Ovary (tissue), 9 donors: ENCODE data around the gene KRT80. TPM values are rescaled to one million over a fixed set of nuclear protein-coding genes. Genes with fewer than 3 reads are reported as not detected.

ENCODE experiments used
- DNase-seq, 5 donors: peaks; one replicate each; pipeline ENCODE4 v3.0.0-alpha.2; 2019 to 2020
- H3K27ac ChIP-seq, 2 donors: fragments of 200-600 bp; one replicate each; pipeline versions ENCODE4 v1.5.1 to v1.8.0; 2019 to 2022
- H3K27me3 ChIP-seq: fragments of 200-600 bp; one replicate; pipeline ENCODE4 v1.8.0; 2022
- H3K36me3 ChIP-seq: fragments of 200-600 bp; sonication (generic); one replicate; pipeline ENCODE4 v1.5.1; 2019
- H3K4me1 ChIP-seq: one replicate; pipeline ENCODE4 v1.8.1; 2013; ENCODE audit warnings: mild to moderate bottlenecking, moderate library complexity; ENCODE audit not compliant: insufficient read depth
- H3K4me3 ChIP-seq: fragments of 200-600 bp; sonication (generic); one replicate; pipeline ENCODE4 v1.5.1; 2017
- H3K9me3 ChIP-seq, 2 donors: fragments of 200-600 bp in 1 of 2; sonication (generic) in 1 of 2; one replicate each; pipeline versions ENCODE4 v1.5.1 to v1.8.1; 2013 to 2019; ENCODE audit warnings: mild to moderate bottlenecking in 1 of 2, moderate library complexity in 1 of 2
- CTCF ChIP-seq, 3 donors: fragments of 450-650 bp in 2 of 3; fragments of 200-600 bp in 1 of 3; IDR thresholded peaks; one replicate each; pipeline versions ENCODE4 v1.5.1 to v1.8.0; 2016 to 2022; ENCODE audit warnings: antibody characterized with exemption in 3 of 3, mild to moderate bottlenecking in 1 of 3
- EP300 ChIP-seq: sonication (generic); formaldehyde crosslinking; IDR thresholded peaks from one replicate; pipeline ENCODE4 v1.6.1; 2017; ENCODE audit warnings: antibody characterized with exemption
- POLR2A ChIP-seq: fragments of 450-650 bp; IDR thresholded peaks from one replicate; pipeline ENCODE4 v1.6.1; 2017; ENCODE audit warnings: antibody characterized with exemption, mild to moderate bottlenecking, moderate library complexity
- WGBS, 3 donors: extraction: QIAGEN DNeasy Blood & Tissue Kit in 1 of 3; methylation state at CpG; one replicate each; pipeline versions ENCODE4 v1.1.5 to v1.1.7; 2013 to 2017; 5-methylcytosine and 5-hydroxymethylcytosine counted together
- intact Hi-C, 4 donors: fragments of 100-400 bp; cut with DNase I; formaldehyde crosslinking; loops; one replicate each; pipeline versions ENCODE4 v1.11.0 to v1.15.1; 2022 to 2023
- polyA plus RNA-seq, 2 donors: library from polyadenylated mRNA; stranded (reverse); fragments of 200-250 nt in 1 of 2; fragments of 350-450 nt in 1 of 2; fragmentation: Illumina TruSeq in 1 of 2; extraction: RNeasy Lipid Tissue Mini Kit (QIAGEN cat#74804) in 1 of 2; gene quantifications; one replicate each; pipeline ENCODE4 v1.2.3, GENCODE V29; 2013 to 2014
- total RNA-seq, 7 donors: library from RNA; depleted of rRNA in 2 of 7; stranded (reverse); fragments of >200 nt in 2 of 7; fragmentation: NEBNext Ultra II Directional in 3 of 7; extraction: Animal tissue kit (Norgen Biotek cat#: 25700) in 3 of 7; gene quantifications; one replicate each; pipeline versions ENCODE4 v1.1.0 to v1.2.4, GENCODE V29; 2016 to 2023
- donor health status: DM: no; HTN: no; CAD: no; lungs with moderate emphysema.
- donor health status: DM: no; HTN: no; CAD: no.
- donor health status: Bipolar disorder and iron deficiency.
- donor health status: DM: yes; HTN: yes; CAD: no.
- donor health status: DM: no; HTN: no; CAD: no.
- donor health status: DM: yes; HTN: yes; CAD: no.

The KRT80 gene
- total and polyA plus RNA-seq, 9 donors, result 0.05 to 13.2 (median 0.99) TPM; not detected in 1

- H3K9me3 ChIP-seq, result no peaks in the 10 kb centered on the region
- WGBS, 3 donors, result 83 to 85% (median 84%) methylated on average over 3 of the region's 3 CpGs
- no peak for TF ChIP-seq EP300
- no peak for TF ChIP-seq CTCF (IDR thresholded peaks at IDR 0.05)
- TF ChIP-seq POLR2A, result no peak
- H3K27me3 ChIP-seq, result no peaks in the 10 kb centered on the region
- H3K4me3 ChIP-seq, result no peak overlapping the region
- no peaks in the 10 kb centered on the region for H3K36me3 ChIP-seq
- intact Hi-C loops, result no loop called here
- H3K27ac ChIP-seq, result no peak overlapping the region
- peak in 1 of 5 donors; percentile 1 for DNase-seq
- peaks cover 2% of the 10 kb centered on the region for H3K4me1 ChIP-seq
Observed at GRCh38 chr12:52220477-52220876, 28.7 kb upstream of the KRT80 start.

GRCh38 chr12:52218001-52218400 is 26.2 kb upstream of the KRT80 start:
- intact Hi-C loops, result no loop called here
- Histone ChIP-seq H3K36me3 (no peaks in the 10 kb centered on the region), H3K9me3 (no peaks in the 10 kb centered on the region), H3K4me3 (no peak overlapping the region), H3K4me1 (peaks cover 2% of the 10 kb centered on the region), H3K27me3 (no peaks in the 10 kb centered on the region), H3K27ac (no peak overlapping the region)
- DNase-seq, result no peak
- WGBS, 3 donors, result 84 to 88% (median 87%) methylated on average over 4 of the region's 4 CpGs
- TF ChIP-seq POLR2A (no peak), CTCF (IDR thresholded peaks at IDR 0.05) (no peak), EP300 (no peak)

DNA sequence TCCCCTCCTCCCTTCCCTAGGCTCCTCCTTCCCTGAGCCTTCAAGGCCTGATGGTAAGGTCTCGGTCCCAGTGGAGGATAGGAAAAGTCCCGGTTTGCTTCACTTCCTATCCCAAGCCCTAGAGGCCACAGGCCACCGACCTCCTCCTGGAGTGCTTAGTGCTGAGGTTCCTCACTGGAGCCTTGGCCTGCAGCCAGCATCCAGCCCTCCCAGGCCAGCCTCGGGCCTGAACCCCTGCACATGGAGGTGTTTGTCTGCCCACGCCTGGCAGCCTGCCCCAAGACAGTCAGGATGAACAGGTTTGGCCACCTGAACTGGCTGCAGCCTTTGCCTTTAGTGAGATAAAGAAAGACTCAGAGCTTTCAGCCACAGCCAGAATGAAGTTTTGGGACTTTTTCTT is 25.4 kb upstream of the KRT80 start:
- peak in 3 of 5 donors; percentile 12 to 59 (median 52) for DNase-seq
- intact Hi-C loops, result no loop called here
- 20 to 24% (median 22%) methylated on average over 5 of the region's 5 CpGs for WGBS, 3 donors
- no peak overlapping the region for H3K4me3 ChIP-seq
- H3K9me3 ChIP-seq, result no peaks in the 10 kb centered on the region
- H3K36me3 ChIP-seq, result no peaks in the 10 kb centered on the region
- no peak overlapping the region for H3K27ac ChIP-seq
- peaks cover 2% of the 10 kb centered on the region for H3K4me1 ChIP-seq
- no peaks in the 10 kb centered on the region for H3K27me3 ChIP-seq
- TF ChIP-seq POLR2A (no peak), EP300 (no peak), CTCF (IDR thresholded peaks at IDR 0.05) (no peak)

- no peaks in the 10 kb centered on the region for H3K36me3 ChIP-seq
- TF ChIP-seq POLR2A (no peak), EP300 (no peak), CTCF (IDR thresholded peaks at IDR 0.05) (no peak)
- intact Hi-C loops, result no loop called here
- peaks cover 2% of the 10 kb centered on the region for H3K4me1 ChIP-seq
- 10 to 32% (median 17%) methylated on average over 1 of the region's 1 CpG for WGBS, 3 donors
- no peak for DNase-seq
- no peaks in the 10 kb centered on the region for H3K27me3 ChIP-seq
- H3K4me3 ChIP-seq, result no peak overlapping the region
- no peak overlapping the region for H3K27ac ChIP-seq
- no peaks in the 10 kb centered on the region for H3K9me3 ChIP-seq
Observed at GRCh38 chr12:52216807-52217206, 25.0 kb upstream of the KRT80 start.
